Stimulated activated CD8-positive, alpha-beta memory T cell treated with anti-CD3 and anti-CD28 coated beads, Interleukin-15, amount 100 ng/mL, for 4 hours (primary cell): ENCODE measurements around the gene TCEAL3.
A peak's percentile ranks its signal among the peaks of the same experiment; 100 is the strongest.
"Not testable (repeated sequence)": the region's sequence is repeated elsewhere in the genome, so short reads cannot be mapped to it uniquely, and the experiment has no call there.

ENCODE experiments used
- DNase-seq, 2 donors: peaks; one replicate each; pipeline ENCODE4 v3.0.0-alpha.2; 2020; ENCODE audit warnings: low read depth in 2 of 2

Gene TCEAL3

GRCh38 chrX:103607364-103608305 is at the start of gene TCEAL3:
TSS of gene TCEAL3 (plus strand) at chrX:103607963. CDS start at chrX:103609065, 1,102 bp downstream.
- DNase-seq: peak in 1 of 2 donors; percentile 29

DNA sequence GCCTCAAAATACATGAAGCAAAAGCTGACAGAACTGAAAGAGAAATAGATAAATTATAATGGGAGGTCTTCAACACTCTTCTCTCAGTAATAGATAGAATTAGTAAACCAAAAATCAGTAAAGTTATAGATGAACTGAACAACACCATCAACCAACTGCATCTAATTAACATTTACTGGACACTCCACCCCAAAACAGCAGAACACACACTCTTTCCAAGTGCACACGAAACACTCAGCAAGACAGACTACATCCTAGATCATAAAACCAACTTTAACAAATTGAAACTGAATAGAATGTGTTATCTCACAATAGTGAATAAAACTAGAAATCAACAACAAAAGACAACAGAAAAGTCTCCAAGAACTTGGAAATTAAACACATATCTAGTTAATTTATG is 47.5 kb upstream of the TCEAL3 start:
- no peak for DNase-seq

DNA sequence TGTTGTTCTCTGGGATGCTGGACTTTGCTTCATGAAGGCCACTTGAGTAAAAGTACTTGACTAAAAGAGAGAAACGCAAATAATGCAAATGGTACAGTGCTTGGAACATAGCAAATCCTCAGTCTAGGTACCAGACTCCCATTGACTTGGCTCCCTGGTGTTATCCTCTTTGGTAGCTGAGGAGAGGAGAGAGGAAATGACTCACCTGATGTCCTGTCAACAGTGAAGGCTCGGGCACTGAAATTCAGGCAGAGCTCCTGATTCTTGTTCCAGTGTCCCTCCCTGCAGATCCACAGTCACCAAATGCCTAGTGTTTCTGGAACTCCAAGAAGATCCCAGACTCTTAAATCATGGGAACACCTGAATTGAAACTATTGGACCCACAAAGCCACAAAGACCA is 45.0 kb upstream of the TCEAL3 start:
- no peak for DNase-seq

DNA sequence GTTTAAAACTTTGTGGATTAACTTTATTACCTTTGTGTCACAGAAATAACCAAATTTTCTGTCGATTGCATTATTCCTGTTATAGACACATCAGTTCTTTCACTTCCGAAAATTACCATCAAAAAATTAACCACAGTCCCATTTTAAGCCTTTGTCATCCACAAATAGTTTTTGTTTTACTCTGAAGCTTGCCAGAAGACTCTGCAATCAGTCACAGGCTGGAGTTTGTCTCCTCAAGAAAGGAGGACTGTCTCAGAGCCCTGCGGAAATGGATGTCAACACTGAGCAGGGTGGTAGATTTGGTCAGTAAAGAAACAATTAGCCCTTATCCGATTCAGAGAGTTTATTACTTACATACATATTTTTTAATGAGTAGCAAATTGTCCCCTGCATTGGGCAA is 42.6 kb upstream of the TCEAL3 start:
- DNase-seq: no peak

GRCh38 chrX:103565752-103566151 is 42.0 kb upstream of the TCEAL3 start:
- DNase-seq: no peak

DNA sequence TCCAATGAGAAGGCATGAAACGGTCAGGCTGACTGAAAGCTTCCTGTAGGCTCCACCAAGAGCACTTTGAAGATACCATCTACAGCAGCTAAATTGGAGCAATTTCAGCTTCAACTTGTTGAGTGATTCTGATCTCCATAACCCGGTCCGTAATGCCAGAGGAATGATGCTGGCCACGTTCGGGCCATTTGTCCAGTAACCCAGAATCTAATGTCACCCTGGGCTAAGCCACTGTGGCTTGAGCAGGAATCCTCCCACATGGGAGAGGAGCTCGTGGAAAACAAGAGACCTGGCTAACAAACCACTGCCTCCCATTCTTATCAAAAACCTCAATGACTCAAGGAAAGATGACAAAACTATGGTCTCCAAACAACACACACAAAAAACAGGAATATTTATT is 36.6 kb upstream of the TCEAL3 start:
- DNase-seq: no peak

DNA sequence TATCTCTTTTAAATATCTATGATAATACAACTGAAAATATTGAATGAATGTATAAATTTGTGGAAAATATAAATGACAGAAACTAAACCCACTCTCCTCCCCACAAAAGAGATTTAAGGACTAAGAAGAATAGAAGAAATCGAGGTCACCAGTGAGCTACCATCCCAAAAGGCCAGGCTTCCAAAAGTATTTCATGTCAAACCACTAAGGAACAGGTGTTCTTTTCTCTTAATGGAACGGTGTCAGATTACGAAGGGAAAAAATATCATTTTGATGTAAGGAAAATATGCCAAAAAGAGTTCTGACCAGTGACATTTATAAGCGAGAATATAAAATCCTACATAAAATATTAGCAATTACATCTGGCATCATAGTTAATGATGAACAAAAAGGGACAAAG is 36.0 kb upstream of the TCEAL3 start:
- DNase-seq: no peak

GRCh38 chrX:103573202-103573601 is 34.6 kb upstream of the TCEAL3 start:
- DNase-seq: no peak

- DNase-seq: no peak
Observed at GRCh38 chrX:103584596-103584995, 23.2 kb upstream of the TCEAL3 start.

DNA sequence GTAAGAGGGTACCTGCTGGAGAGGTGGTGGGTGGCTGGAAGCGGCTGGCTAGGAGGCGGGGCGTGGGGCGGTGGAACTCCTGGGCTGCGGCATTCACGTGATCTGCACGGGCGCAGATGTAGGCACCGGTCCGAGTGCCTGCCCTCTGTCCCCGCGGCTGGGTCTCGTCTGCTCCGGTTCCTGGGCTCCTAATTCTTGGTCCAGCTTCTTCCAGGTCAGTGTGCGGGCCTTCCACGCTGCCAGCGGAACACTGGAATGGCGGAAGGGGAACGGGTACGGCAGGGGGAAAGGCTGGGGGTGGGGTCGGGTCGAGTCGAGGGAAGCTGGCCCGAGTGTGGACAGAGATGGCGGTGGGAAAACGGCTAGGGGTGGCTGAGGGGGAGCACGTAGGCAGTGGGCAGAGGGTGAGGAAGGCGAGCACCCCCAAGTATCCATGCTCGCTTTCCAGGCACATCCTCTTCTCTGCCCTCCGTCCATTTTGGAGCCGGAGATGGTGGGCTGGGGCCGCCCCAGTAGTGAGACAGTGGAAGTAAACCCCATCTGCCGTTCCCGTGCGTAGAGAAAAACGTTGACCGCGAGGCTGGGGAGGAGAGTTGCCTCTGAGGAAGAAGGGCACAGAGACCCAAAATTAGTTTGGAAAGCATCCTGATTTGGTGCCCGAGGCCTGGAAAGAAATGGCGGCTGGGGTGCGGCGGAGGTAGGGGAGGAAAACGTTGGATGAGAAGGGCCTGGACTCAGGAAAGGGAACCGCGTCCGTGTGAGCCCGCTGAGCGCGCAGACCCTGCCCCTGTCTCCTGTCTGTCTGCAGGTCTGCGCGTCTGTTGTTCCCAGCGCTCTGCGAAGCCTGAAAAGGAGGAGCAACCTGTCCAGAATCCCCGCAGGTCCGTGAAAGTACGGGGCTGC is 22.1 kb upstream of the TCEAL3 start, which contains the start of gene TCEAL4:
Gene TCEAL4 (plus strand): TSS at position 105 of the 903 bp plus-strand sequence. CDS start 1,161 bp downstream, outside the sequence.
- no peak for DNase-seq

- DNase-seq: no peak
Observed at GRCh38 chrX:103586314-103586646, 21.5 kb upstream of the TCEAL3 start.

GRCh38 chrX:103586659-103587058 is 21.1 kb upstream of the TCEAL3 start:
- no peak for DNase-seq

GRCh38 chrX:103592295-103592694 is 15.5 kb upstream of the TCEAL3 start:
- DNase-seq: not testable (repeated sequence)

DNA sequence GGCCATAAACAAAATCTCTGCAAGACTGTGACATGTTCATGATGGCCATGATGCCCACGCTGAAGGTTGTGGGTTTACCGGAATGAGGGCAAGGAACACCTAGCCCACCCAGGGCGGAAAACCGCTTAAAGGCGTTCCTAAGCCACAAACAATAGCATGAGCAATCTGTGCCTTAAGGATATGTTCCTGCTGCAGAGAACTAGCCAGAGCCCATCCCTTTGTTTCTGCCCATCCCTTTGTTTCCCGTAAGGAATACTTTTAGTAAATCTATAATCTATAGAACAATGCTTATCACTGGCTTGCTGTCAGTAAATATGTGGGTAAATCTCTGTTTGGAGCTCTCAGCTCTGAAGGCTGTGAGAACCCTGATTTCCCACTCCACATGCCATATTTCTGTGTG is 12.6 kb upstream of the TCEAL3 start:
- DNase-seq: not testable (repeated sequence)

DNA sequence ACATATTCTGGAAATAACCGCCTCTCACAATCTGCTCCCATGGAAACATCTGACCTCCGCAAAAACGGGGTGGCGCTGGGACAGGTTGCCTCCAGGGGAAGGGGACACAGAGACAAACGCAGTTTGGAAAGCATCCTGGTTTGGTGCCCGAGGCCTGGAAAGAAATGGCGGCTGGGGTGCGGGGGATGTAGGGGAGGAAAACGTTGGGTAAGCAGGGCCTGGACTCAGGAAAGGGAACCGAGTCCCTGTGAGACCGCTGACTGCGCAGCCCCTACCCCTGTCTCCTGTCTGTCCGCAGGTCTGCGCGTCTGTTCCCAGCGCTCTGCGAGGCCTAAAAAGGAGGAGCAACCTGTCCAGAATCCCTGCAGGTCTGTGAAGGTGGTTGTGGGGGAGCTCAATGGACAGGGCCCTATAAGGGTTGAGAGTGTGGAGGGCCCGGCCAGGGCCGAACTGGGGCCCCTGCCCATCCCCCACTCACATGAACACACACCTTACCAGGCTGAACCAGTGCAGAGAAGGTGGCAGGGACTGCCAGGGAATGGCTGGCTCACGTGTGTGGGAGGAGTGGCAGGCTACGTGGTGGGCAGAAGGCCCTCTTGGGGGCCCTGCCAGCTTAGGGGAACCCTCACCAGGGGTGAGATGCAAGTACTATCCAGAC is 672 bp downstream of the TCEAL3 start:
- no peak for DNase-seq

DNA sequence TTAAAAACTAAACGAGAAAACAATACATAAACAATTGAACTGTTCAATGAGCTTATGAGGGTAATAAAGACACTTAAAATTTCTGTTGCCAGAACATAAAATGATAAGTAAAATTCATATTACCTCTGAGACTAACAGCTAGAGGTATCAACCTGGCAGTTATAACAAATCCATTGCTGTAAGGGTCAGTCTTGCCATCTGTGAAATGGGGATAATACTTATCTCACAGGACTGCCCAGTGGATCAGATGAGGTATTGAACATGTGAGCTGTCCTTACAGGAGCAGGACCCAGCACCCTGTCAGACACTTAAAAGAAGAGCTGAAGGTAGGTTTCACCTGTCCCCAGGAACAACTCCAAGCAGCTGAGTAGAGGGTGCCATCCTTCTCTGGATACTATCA is 2.5 kb downstream of the TCEAL3 start:
- DNase-seq: no peak

- DNase-seq: no peak
Observed at GRCh38 chrX:103613362-103613890, 5.7 kb downstream of the TCEAL3 start.

DNA sequence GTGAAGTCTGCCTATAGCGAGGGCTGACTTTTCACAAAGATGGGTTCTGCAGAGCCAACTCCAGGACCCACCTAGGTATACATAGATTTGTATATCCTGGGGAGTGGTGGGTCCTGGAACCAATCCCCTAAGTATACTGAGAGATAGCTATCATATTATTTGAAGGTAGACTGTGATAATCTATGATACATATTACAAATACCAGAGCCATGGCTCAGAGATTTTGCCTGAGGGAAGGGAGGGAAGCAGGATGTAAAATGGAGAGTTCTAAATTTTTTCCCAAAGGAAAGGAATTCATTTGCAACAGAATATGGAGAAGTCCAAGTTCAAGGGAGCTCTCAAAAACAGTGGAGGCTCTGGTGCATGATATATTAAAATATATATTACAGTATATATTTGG is 7.2 kb downstream of the TCEAL3 start:
- DNase-seq: no peak

DNA sequence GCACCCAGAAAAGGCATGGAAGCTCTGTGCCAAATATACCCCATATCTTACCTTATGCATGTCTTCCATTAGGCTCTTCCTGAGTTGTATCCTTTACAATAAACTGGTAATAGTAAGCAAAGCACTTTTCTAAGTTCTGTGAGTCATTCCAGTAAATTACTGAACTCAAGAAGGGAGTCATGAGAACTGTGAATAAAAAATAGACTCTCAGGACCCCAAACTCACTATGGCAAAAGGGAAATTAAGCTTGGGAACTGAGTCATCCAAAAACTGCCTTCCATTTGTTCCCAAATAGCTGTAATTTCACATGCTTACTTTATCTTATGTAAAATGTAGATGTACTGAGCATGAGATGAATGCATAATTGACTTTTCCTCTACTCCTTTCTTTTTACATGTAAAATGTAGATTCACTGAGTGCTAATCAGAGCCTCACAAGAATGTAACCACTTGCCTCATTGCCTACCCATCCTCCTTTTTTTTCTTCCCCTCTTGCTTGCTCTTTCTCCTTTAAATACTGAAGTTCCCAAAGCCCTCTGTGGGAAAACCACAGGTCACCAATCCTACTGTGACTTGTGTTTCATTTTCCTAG is 8.1 kb downstream of the TCEAL3 start:
- DNase-seq: no peak

DNA sequence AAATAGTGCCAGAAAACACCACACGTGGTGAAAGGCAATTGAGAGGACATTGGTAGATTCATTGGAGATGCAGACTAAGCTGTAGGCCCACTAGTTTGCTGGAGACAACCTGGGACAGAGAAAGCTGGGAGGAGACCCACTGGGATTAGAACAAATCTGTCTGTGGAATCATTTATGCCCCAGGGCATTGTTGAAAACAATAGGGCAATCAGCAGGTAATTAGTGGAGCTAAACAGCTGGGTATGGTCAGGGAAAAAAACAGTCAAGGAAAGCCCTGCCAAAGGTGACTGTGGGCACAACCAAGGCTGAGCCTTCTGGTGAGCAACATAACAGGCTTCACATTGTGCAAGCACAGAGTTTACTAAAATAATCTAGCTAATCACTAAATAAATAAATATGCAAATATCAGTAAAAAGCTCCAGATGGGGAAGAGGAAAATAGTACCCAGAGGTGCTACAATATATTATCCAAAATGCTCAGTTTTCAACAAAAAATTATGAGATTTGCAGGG is 9.0 kb downstream of the TCEAL3 start:
- no peak for DNase-seq

DNA sequence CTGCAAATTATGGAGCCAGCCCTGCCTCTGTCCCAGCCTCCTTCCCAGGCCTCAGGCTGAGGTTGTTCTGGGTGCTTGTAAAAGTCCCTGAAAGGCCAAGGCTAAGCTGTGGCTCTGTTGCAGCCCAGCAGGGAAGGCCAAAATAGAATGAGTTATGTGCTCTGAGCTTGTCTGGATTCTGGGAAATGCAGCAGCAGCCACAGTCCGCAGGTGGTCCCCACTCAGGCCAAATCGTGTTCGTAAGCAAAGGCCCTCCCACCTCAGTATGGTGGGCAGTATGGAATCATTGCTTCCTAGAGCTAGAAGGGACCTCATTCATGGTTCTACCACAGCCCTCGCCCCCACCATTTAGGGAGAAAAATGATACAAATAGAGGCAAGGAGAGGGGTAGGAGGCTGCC is 16.3 kb downstream of the TCEAL3 start:
- no peak for DNase-seq
